ENCODE data around the gene ANKIB1. TPM values are rescaled to one million over a fixed set of nuclear protein-coding genes. Genes with fewer than 3 reads are reported as not detected.
"Not testable (repeated sequence)": the region's sequence is repeated elsewhere in the genome, so short reads cannot be mapped to it uniquely, and the experiment has no call there.

The ANKIB1 gene
- total RNA-seq, 3 donors from 2014 or later (not counting 1 experiment from before 2014, with no cell fraction given) = 70.6 to 90.2 (median 86.6) TPM

- intact Hi-C loops (cut with micrococcal nuclease) = no loop called here
- Mint-ChIP-seq H3K9me3 (no peaks in the 10 kb centered on the region), H3K36me3 (peaks cover 10% of the 10 kb centered on the region), H3K4me3 (no peak overlapping the region), H3K27ac (no peak overlapping the region), H3K4me1 (no peaks in the 10 kb centered on the region), H3K27me3 (ENCODE audit: low read depth in 2 of 2) (no peaks in the 10 kb centered on the region)
- TF ChIP-seq CTCF (IDR thresholded peaks at IDR 0.05) = no peak
- no peaks in the 10 kb centered on the region for H3K4me1 ChIP-seq (ENCODE audit: control insufficient read depth, insufficient read depth, low read length)
- no peak for DNase-seq
- H3K27ac ChIP-seq (ENCODE audit: low read length) = no peak overlapping the region
- H3K4me3 ChIP-seq (ENCODE audit: low read length) = no peak overlapping the region
- WGBS (ENCODE audit: insufficient coverage) = 100% methylated on average over 1 of the region's 1 CpG
- H3K9me3 ChIP-seq (ENCODE audit: control insufficient read depth, insufficient read depth, low read length) = no peaks in the 10 kb centered on the region
- H3K27me3 ChIP-seq (ENCODE audit: control insufficient read depth, insufficient read depth, low read length) = no peaks in the 10 kb centered on the region
- H3K36me3 ChIP-seq (ENCODE audit: control insufficient read depth, insufficient read depth, low read length) = peaks cover 37% of the 10 kb centered on the region
- ATAC-seq = no peak
Measured at GRCh38 chr7:92354214-92354613, 108.4 kb downstream of the ANKIB1 start.

- Mint-ChIP-seq H3K27ac (no peak overlapping the region), H3K36me3 (peaks cover 10% of the 10 kb centered on the region), H3K4me3 (no peak overlapping the region), H3K4me1 (no peaks in the 10 kb centered on the region), H3K27me3 (ENCODE audit: low read depth in 2 of 2) (no peaks in the 10 kb centered on the region), H3K9me3 (no peaks in the 10 kb centered on the region)
- Histone ChIP-seq H3K27ac (ENCODE audit: low read length) (no peak overlapping the region), H3K4me1 (ENCODE audit: control insufficient read depth, insufficient read depth, low read length) (no peaks in the 10 kb centered on the region), H3K9me3 (ENCODE audit: control insufficient read depth, insufficient read depth, low read length) (no peaks in the 10 kb centered on the region), H3K4me3 (ENCODE audit: low read length) (no peak overlapping the region), H3K27me3 (ENCODE audit: control insufficient read depth, insufficient read depth, low read length) (no peaks in the 10 kb centered on the region), H3K36me3 (ENCODE audit: control insufficient read depth, insufficient read depth, low read length) (peaks cover 34% of the 10 kb centered on the region)
- TF ChIP-seq CTCF (IDR thresholded peaks at IDR 0.05) = no peak
- ATAC-seq = no peak
- no peak for DNase-seq
- intact Hi-C loops (cut with micrococcal nuclease) = no loop called here
Measured at GRCh38 chr7:92356406-92356805, 110.6 kb downstream of the ANKIB1 start.

- no peaks in the 10 kb centered on the region for H3K4me1 Mint-ChIP-seq
- H3K27me3 ChIP-seq (ENCODE audit: control insufficient read depth, insufficient read depth, low read length) = no peaks in the 10 kb centered on the region
- no peaks in the 10 kb centered on the region for H3K9me3 Mint-ChIP-seq
- no peak overlapping the region for H3K27ac ChIP-seq (ENCODE audit: low read length)
- ATAC-seq (no peak), DNase-seq (no peak)
- no peak overlapping the region for H3K4me3 ChIP-seq (ENCODE audit: low read length)
- H3K4me1 ChIP-seq (ENCODE audit: control insufficient read depth, insufficient read depth, low read length) = no peaks in the 10 kb centered on the region
- WGBS (ENCODE audit: insufficient coverage) = 95% methylated on average over 4 of the region's 4 CpGs
- peaks cover 10% of the 10 kb centered on the region for H3K36me3 Mint-ChIP-seq
- peaks cover 35% of the 10 kb centered on the region for H3K36me3 ChIP-seq (ENCODE audit: control insufficient read depth, insufficient read depth, low read length)
- intact Hi-C loops (cut with micrococcal nuclease) = no loop called here
- no peaks in the 10 kb centered on the region for H3K9me3 ChIP-seq (ENCODE audit: control insufficient read depth, insufficient read depth, low read length)
- H3K27me3 Mint-ChIP-seq (ENCODE audit: low read depth in 2 of 2) = no peaks in the 10 kb centered on the region
- no peak for TF ChIP-seq CTCF (IDR thresholded peaks at IDR 0.05)
- H3K4me3 Mint-ChIP-seq = no peak overlapping the region
- H3K27ac Mint-ChIP-seq = no peak overlapping the region
Measured at GRCh38 chr7:92357260-92357659, 111.5 kb downstream of the ANKIB1 start.

GRCh38 chr7:92359179-92359578 lies 113.4 kb downstream of the ANKIB1 start:
- H3K27ac Mint-ChIP-seq; H3K9me3 Mint-ChIP-seq; H3K27me3 ChIP-seq (ENCODE audit: control insufficient read depth, insufficient read depth, low read length); H3K36me3 Mint-ChIP-seq; DNase-seq; H3K27ac ChIP-seq (ENCODE audit: low read length); H3K4me1 ChIP-seq (ENCODE audit: control insufficient read depth, insufficient read depth, low read length); intact Hi-C loops (cut with micrococcal nuclease); H3K4me3 ChIP-seq (ENCODE audit: low read length); H3K27me3 Mint-ChIP-seq (ENCODE audit: low read depth in 2 of 2); H3K4me3 Mint-ChIP-seq; H3K9me3 ChIP-seq (ENCODE audit: control insufficient read depth, insufficient read depth, low read length); H3K4me1 Mint-ChIP-seq; ATAC-seq: not testable (repeated sequence)
- 91% methylated on average over 2 of the region's 2 CpGs for WGBS (ENCODE audit: insufficient coverage)
- peaks cover 26% of the 10 kb centered on the region for H3K36me3 ChIP-seq (ENCODE audit: control insufficient read depth, insufficient read depth, low read length)
